NCI-H460 (cell line): ENCODE data around the gene JADE2. TPM values are rescaled to one million over a fixed set of nuclear protein-coding genes. Genes with fewer than 3 reads are reported as not detected.

Experiments
- DNase-seq: peaks from one replicate; pipeline ENCODE4 v3.0.0-alpha.2; 2016; ENCODE audit warnings: low read depth; ENCODE audit errors: extremely low read depth
- small RNA-seq, 2 experiments: library from RNA; depleted of rRNA; stranded (forward); fragments of <200 nt; gene quantifications; one replicate each; pipeline ENCODE3, GENCODE V24; 2014
- total RNA-seq: library from RNA; depleted of rRNA; stranded (reverse); fragments of >200 nt; shearing (Covaris generic); gene quantifications from 2 replicates; pipeline ENCODE4 v1.2.3, GENCODE V29; 2014; rRNA removed

JADE2 gene
- total RNA-seq, 1 experiment from 2014 or later, result 8.9 TPM

DNA sequence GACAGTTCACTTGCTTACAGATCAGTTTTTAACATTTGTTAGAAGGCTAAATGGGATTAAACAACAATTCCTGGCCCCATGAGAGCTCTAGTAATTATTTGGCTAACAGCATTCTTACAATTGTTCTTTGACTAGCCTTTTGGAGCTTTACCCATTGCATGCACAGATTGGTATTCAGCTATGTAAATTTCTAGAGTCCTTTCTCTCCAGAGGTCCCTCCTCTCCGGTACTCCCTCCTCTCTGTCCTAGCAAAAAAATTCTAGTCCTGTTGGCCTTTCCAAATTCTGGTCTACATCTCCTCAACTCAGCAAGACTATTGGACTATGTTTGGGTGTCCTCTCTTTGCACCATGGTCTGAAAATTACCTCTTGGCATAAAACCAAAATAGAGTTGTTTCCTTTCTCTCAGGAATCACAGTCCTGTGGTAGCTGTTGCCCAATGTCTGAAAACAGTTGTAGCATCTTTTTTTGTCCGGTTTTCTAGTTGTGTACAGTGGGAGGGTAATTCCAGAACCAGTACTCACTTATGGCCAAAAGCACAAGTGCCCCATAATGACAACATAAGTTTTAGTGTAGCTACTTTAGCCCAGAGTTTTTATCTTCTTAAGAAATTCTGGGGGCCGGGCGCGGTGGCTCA, 89.1 kb downstream of the JADE2 start:
- no peak for DNase-seq

DNA sequence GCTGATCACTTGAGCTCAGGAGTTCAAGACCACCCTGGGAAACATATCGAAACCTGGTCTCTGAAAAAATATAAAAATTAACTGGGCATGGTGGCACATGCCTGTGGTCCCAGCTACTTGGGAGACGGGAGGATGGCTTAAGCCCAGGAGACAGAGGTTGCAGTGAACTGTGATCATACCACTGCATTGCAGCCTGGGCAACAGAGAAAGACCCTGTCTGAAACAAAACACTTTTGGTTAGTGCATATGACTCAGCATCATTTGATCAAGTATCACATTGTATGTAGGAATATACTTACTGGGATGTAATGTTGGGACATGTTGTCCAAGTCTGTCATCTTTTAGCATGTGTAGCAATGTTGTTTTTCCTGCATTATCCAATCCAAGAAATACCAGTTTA, 95.2 kb downstream of the JADE2 start:
- DNase-seq, result no peak

DNA sequence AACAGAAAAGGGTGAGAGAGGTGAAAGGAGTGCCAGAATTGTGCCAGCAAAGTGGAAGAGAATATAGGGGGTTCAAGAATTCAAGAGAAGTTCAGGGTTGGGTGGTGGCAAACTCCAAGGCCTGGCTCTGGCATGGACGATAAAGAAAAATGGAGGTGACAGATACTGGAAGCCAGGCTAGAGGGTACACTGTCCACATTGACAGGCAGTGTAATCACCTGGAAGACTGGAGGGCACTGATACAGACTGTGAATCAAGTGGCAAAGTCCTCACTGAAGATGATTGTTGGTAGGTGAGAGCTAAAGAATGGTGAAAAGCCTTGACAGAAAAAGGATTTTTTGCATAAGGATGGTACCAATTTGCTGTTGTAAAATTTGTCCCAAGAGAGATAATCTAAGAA, 100.1 kb downstream of the JADE2 start:
- no peak for DNase-seq

DNA sequence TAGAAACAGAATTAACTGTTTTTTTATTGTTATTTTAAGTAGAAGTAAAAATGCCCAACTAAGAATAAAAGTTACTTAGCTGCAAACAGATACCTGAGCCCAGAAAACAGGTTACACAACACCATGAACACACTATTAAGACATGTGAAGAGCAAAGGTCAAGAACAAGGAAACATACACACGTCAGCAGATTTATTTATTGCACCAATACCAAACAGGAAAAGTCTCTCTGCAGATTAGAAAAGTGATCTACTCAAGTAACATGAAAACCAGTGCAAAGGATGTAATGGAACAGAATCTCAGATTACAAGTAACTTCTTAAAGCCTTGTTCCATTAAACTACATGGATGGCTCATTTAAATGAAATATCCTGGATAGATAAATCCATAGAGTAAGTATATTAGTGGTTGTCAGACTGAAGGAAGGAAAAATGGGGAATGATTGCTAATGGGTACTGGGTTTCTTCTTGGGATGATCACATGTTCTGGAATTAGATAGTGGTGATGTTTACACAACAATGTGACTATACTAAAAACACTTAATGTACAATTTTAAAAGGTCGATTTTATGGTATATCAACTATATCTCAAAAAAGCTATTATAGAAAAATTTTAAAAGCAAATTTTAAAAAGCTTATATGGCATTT, 101.0 kb downstream of the JADE2 start:
- no peak for DNase-seq

Small RNA genes within 50 kb of the gene (small RNA-seq; reads per million reads assigned to genes)
- gene RN7SL541P (0 to 0.06 reads per million in 2 experiments), gene RNU6-456P (0 to 0.06 reads per million in 2 experiments)

Other genes with a start within 250 kb of the JADE2 start
- gene CDKL3, start 158.5 kb upstream of the JADE2 start, total RNA-seq, result 1.5 and 2.3 TPM in 2 replicates
- gene UBE2B, start 154.1 kb upstream of the JADE2 start, total RNA-seq, result 40.2 and 48.9 TPM in 2 replicates
- 50.2 and 54.7 TPM in 2 replicates for gene CDKN2AIPNL, start 113.8 kb upstream of the JADE2 start, total RNA-seq
- gene SAR1B, start 107.2 kb downstream of the JADE2 start, total RNA-seq, result 64.0 and 84.4 TPM in 2 replicates
- 15.0 and 17.3 TPM in 2 replicates for gene SEC24A, start 123.1 kb downstream of the JADE2 start, total RNA-seq
- gene CAMLG, start 212.9 kb downstream of the JADE2 start, total RNA-seq, result 33.8 and 39.0 TPM in 2 replicates
- gene DDX46, start 233.1 kb downstream of the JADE2 start, total RNA-seq, result 34.6 and 35.8 TPM in 2 replicates